K562 (cell line): ENCODE data around the gene TNN.

Experiments used
- KAT8 ChIP-seq: fragments of 450-650 bp; IDR thresholded peaks from 2 replicates; pipeline ENCODE4 v1.6.1; 2016; ENCODE audit warnings: low read depth, mild to moderate bottlenecking
- MAFF ChIP-seq: IDR thresholded peaks from 2 replicates; pipeline ENCODE4 v1.6.1; 2012; ENCODE audit warnings: low read length, improper control_type of control experiment
- NRF1 ChIP-seq, 2 experiments: fragments of 450-650 bp; IDR thresholded peaks in 1 of 2; conservative IDR thresholded peaks in 1 of 2; 2 replicates each; pipeline ENCODE4 v1.6.1; 2014; ENCODE audit warnings: mild to moderate bottlenecking in 2 of 2
- RFX5 ChIP-seq: IDR thresholded peaks from 2 replicates; pipeline ENCODE4 v1.6.1; 2011; ENCODE audit warnings: low read depth, mild to moderate bottlenecking, improper control_type of control experiment, low read length
- ZNF41 ChIP-seq: fragments of 250-450 bp; sonication (Bioruptor Pico); conservative IDR thresholded peaks from 2 replicates; pipeline ENCODE4 v1.4.0; 2020; ENCODE audit warnings: mild to moderate bottlenecking

DNA sequence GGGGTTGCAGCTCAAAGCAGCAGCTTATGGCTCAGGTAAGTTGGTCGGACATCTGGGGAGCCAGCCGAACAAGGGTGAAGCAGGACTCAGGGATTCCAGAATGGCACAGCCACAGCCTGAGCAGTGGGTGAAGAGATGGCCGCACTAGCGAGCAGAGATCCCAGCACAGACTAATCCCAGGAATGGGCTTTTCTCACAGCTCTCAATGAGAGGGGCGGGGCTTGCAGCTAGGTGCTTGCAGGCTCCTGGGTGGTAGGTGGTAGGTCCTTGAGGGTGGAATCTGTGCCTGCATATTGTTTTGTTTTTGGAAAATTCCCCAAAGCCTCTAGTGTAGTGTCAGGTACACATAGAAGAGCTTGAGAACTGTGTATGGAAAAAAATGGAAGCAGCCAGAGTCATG lies 116.0 kb downstream of the TNN start:
- TF ChIP-seq ZNF41 (no peak), NRF1 (conservative IDR thresholded peaks at IDR 0.05 in 1 of 2, IDR thresholded peaks at IDR 0.05 in 1 of 2) (no peak), MAFF (no peak), KAT8 (no peak), RFX5 (no peak)
